WTC11 (cell line): ENCODE results near the gene GALNT4. TPM values are rescaled to one million over a fixed set of nuclear protein-coding genes. Genes with fewer than 3 reads are reported as not detected.

Experiments used
- ATAC-seq: fragments of 200-7000 bp; cut with Tn5 transposase; 2 replicates; pipeline ENCODE4 v1.10.0; 2021; ENCODE audit warnings: mild to moderate bottlenecking, moderate library complexity
- CTCF ChIA-PET: fragments of 300-600 bp; sonication (Branson Sonifier 250); formaldehyde crosslinking; loops from one replicate; lab custom pipeline; 2021; ENCODE audit warnings: antibody characterized with exemption; lab: Charles Lee
- POLR2A ChIA-PET: fragments of 350-600 bp; sonication (Branson Sonifier 250); formaldehyde crosslinking; loops from one replicate; lab custom pipeline; 2021; ENCODE audit warnings: antibody characterized with exemption; lab: Charles Lee
- DNase-seq: peaks from one replicate; pipeline ENCODE4 v3.0.0; 2021; ENCODE audit warnings: low spot score
- H3K27ac Mint-ChIP-seq: 2 replicates; pipeline ENCODE4 v1.8.0; 2021; ENCODE audit warnings: mixed read lengths
- H3K27me3 Mint-ChIP-seq: 2 replicates; pipeline ENCODE4 v1.8.0; 2021; ENCODE audit warnings: low read depth, mild to moderate bottlenecking, moderate library complexity, mixed read lengths
- H3K36me3 Mint-ChIP-seq: 2 replicates; pipeline ENCODE4 v1.8.0; 2021; ENCODE audit warnings: mixed read lengths
- H3K4me1 Mint-ChIP-seq: 2 replicates; pipeline ENCODE4 v1.8.0; 2022; ENCODE audit warnings: mixed read lengths
- H3K4me3 Mint-ChIP-seq: 2 replicates; pipeline ENCODE4 v1.8.0; 2021; ENCODE audit warnings: mild to moderate bottlenecking, moderate library complexity, mixed read lengths
- H3K9me3 Mint-ChIP-seq: 2 replicates; pipeline ENCODE4 v1.8.0; 2021; ENCODE audit warnings: mixed read lengths
- GABPB1 ChIP-seq: sonication (generic); formaldehyde crosslinking; IDR thresholded peaks from 2 replicates; pipeline ENCODE4 v1.8.1; 2023; ENCODE audit warnings: mild to moderate bottlenecking, missing genetic modification reagents
- GRHL2 ChIP-seq: fragments of 250-450 bp; sonication (Bioruptor Pico); IDR thresholded peaks from 2 replicates; pipeline ENCODE4 v1.8.0; 2022; ENCODE audit warnings: mild to moderate bottlenecking, moderate library complexity; ENCODE audit not compliant: insufficient replicate concordance, severe bottlenecking
- HMGA2 ChIP-seq: fragments of 250-450 bp; sonication (Bioruptor Pico); IDR thresholded peaks from 2 replicates; pipeline ENCODE4 v1.4.0; 2021; ENCODE audit warnings: mild to moderate bottlenecking, moderate library complexity
- KAT7 ChIP-seq: sonication (generic); formaldehyde crosslinking; IDR thresholded peaks from 2 replicates; pipeline ENCODE4 v1.8.1; 2023; ENCODE audit warnings: missing genetic modification reagents, mild to moderate bottlenecking, borderline replicate concordance
- MXD4 ChIP-seq: fragments of 250-450 bp; sonication (Bioruptor Pico); IDR thresholded peaks from 2 replicates; pipeline ENCODE4 v1.8.0; 2021; ENCODE audit warnings: mild to moderate bottlenecking, moderate library complexity, borderline replicate concordance
- NFATC4 ChIP-seq: fragments of 250-450 bp; sonication (Bioruptor Pico); IDR thresholded peaks from 2 replicates; pipeline ENCODE4 v1.9.0; 2021; ENCODE audit warnings: mild to moderate bottlenecking
- NR1H2 ChIP-seq: sonication (generic); formaldehyde crosslinking; IDR thresholded peaks from 2 replicates; pipeline ENCODE4 v1.9.0; 2021; ENCODE audit warnings: mild to moderate bottlenecking, moderate library complexity, missing genetic modification reagents
- NR2C2 ChIP-seq: sonication (generic); formaldehyde crosslinking; IDR thresholded peaks from 2 replicates; pipeline ENCODE4 v1.8.0; 2022; ENCODE audit warnings: mild to moderate bottlenecking, missing genetic modification reagents
- OVOL2 ChIP-seq: fragments of 250-450 bp; sonication (Bioruptor Pico); IDR thresholded peaks from 2 replicates; pipeline ENCODE4 v1.9.0; 2021; ENCODE audit warnings: mild to moderate bottlenecking, borderline replicate concordance
- SMAD3 ChIP-seq: sonication (generic); formaldehyde crosslinking; IDR thresholded peaks from 2 replicates; pipeline ENCODE4 v1.8.0; 2022; ENCODE audit warnings: missing genetic modification reagents, mild to moderate bottlenecking, borderline replicate concordance
- TEAD1 ChIP-seq: sonication (generic); formaldehyde crosslinking; IDR thresholded peaks from 2 replicates; pipeline ENCODE4 v1.8.0; 2022; ENCODE audit warnings: mild to moderate bottlenecking, missing genetic modification reagents
- ZNF219 ChIP-seq: sonication (generic); formaldehyde crosslinking; IDR thresholded peaks from 2 replicates; pipeline ENCODE4 v1.8.0; 2023; ENCODE audit warnings: missing genetic modification reagents, mild to moderate bottlenecking, borderline replicate concordance
- ZNF263 ChIP-seq: sonication (generic); formaldehyde crosslinking; IDR thresholded peaks from 2 replicates; pipeline ENCODE4 v1.8.1; 2022; ENCODE audit warnings: low read depth, mild to moderate bottlenecking, moderate library complexity, missing genetic modification reagents
- ZNF423 ChIP-seq: fragments of 250-450 bp; sonication (Bioruptor Pico); IDR thresholded peaks from 2 replicates; pipeline ENCODE4 v2.1.2; 2022; ENCODE audit warnings: mild to moderate bottlenecking, moderate library complexity
- total RNA-seq: library from RNA; stranded (reverse); gene quantifications from 3 replicates; pipeline ENCODE4 v1.2.3, GENCODE V29; 2021
- TF ChIP-seq, protein P1 (sequence below): sonication (generic); formaldehyde crosslinking; IDR thresholded peaks from 2 replicates; pipeline ENCODE4 v1.8.0; 2022; ENCODE audit warnings: mild to moderate bottlenecking, missing genetic modification reagents
- TF ChIP-seq, protein P2 (sequence below): sonication (generic); formaldehyde crosslinking; IDR thresholded peaks from 2 replicates; pipeline ENCODE4 v1.8.0; 2022; ENCODE audit warnings: mild to moderate bottlenecking, missing genetic modification reagents
- TF ChIP-seq, protein P3 (sequence below): fragments of 250-450 bp; sonication (Bioruptor Pico); IDR thresholded peaks from 2 replicates; pipeline ENCODE4 v1.9.0; 2021; ENCODE audit warnings: mild to moderate bottlenecking
- TF ChIP-seq, protein P4 (sequence below): sonication (generic); formaldehyde crosslinking; IDR thresholded peaks from 2 replicates; pipeline ENCODE4 v1.8.0; 2022; ENCODE audit warnings: mild to moderate bottlenecking, missing genetic modification reagents
- TF ChIP-seq, protein P5 (sequence below): fragments of 250-450 bp; sonication (Bioruptor Pico); IDR thresholded peaks from 2 replicates; pipeline ENCODE4 v1.8.0; 2021; ENCODE audit warnings: mild to moderate bottlenecking
- TF ChIP-seq, protein P6 (sequence below): sonication (generic); formaldehyde crosslinking; IDR thresholded peaks from 2 replicates; pipeline ENCODE4 v1.8.1; 2023; ENCODE audit warnings: mild to moderate bottlenecking, missing genetic modification reagents
- TF ChIP-seq, protein P7 (sequence below): fragments of 250-450 bp; sonication (Bioruptor Pico); IDR thresholded peaks from 2 replicates; pipeline ENCODE4 v2.1.2; 2022; ENCODE audit warnings: mild to moderate bottlenecking, moderate library complexity
- TF ChIP-seq, protein P8 (sequence below): fragments of 250-450 bp; sonication (Bioruptor Pico); IDR thresholded peaks from 2 replicates; pipeline ENCODE4 v1.9.0; 2021; ENCODE audit warnings: mild to moderate bottlenecking
- TF ChIP-seq, protein P9 (sequence below): sonication (generic); formaldehyde crosslinking; IDR thresholded peaks from 2 replicates; pipeline ENCODE4 v1.8.0; 2023; ENCODE audit warnings: missing genetic modification reagents

GALNT4 gene
- total RNA-seq, 1 experiment from 2014 or later, result 3.9 TPM

DNA sequence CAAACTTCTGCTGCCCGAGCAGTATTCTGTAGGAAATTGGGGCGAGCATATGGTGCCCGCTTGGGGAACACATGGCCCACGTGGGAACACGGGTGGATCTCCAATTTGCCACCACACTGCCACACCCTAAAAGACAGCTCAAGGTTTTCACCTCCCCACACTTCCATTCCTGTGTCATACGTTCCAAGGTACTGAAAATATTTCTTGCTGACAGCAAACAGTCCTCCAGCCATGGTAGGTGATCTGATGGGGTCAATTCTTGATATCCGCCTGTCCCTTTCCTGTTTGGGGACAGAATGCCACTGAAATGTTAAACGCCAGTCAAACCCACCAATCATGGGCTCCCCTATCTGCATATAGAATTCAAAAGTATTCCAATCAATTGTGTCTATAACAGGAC is 1.2 kb downstream of the GALNT4 start (continued):
- TF ChIP-seq, protein P1, sequence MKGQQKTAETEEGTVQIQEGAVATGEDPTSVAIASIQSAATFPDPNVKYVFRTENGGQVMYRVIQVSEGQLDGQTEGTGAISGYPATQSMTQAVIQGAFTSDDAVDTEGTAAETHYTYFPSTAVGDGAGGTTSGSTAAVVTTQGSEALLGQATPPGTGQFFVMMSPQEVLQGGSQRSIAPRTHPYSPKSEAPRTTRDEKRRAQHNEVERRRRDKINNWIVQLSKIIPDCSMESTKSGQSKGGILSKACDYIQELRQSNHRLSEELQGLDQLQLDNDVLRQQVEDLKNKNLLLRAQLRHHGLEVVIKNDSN (CRISPR knock-in tag), result no peak
- TF ChIP-seq NR1H2 (CRISPR knock-in tag), result no peak
- no peak for TF ChIP-seq GABPB1 (CRISPR knock-in tag)
- no peak for TF ChIP-seq KAT7 (CRISPR knock-in tag)
- TF ChIP-seq, protein P2, sequence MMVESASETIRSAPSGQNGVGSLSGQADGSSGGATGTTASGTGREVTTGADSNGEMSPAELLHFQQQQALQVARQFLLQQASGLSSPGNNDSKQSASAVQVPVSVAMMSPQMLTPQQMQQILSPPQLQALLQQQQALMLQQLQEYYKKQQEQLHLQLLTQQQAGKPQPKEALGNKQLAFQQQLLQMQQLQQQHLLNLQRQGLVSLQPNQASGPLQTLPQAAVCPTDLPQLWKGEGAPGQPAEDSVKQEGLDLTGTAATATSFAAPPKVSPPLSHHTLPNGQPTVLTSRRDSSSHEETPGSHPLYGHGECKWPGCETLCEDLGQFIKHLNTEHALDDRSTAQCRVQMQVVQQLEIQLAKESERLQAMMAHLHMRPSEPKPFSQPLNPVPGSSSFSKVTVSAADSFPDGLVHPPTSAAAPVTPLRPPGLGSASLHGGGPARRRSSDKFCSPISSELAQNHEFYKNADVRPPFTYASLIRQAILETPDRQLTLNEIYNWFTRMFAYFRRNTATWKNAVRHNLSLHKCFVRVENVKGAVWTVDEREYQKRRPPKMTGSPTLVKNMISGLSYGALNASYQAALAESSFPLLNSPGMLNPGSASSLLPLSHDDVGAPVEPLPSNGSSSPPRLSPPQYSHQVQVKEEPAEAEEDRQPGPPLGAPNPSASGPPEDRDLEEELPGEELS, result no peak
- TF ChIP-seq ZNF423 (CRISPR knock-in tag), result no peak
- TF ChIP-seq NR2C2 (CRISPR knock-in tag), result no peak
- no peak for TF ChIP-seq ZNF219
- no peak for TF ChIP-seq HMGA2 (CRISPR knock-in tag)
- TF ChIP-seq OVOL2 (CRISPR knock-in tag), result no peak
- TF ChIP-seq, protein P3, sequence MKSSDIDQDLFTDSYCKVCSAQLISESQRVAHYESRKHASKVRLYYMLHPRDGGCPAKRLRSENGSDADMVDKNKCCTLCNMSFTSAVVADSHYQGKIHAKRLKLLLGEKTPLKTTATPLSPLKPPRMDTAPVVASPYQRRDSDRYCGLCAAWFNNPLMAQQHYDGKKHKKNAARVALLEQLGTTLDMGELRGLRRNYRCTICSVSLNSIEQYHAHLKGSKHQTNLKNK, result no peak
- TF ChIP-seq, protein P4, sequence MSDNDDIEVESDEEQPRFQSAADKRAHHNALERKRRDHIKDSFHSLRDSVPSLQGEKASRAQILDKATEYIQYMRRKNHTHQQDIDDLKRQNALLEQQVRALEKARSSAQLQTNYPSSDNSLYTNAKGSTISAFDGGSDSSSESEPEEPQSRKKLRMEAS (CRISPR knock-in tag), result no peak
- TF ChIP-seq, all 79 proteins: peak for 0

DNA sequence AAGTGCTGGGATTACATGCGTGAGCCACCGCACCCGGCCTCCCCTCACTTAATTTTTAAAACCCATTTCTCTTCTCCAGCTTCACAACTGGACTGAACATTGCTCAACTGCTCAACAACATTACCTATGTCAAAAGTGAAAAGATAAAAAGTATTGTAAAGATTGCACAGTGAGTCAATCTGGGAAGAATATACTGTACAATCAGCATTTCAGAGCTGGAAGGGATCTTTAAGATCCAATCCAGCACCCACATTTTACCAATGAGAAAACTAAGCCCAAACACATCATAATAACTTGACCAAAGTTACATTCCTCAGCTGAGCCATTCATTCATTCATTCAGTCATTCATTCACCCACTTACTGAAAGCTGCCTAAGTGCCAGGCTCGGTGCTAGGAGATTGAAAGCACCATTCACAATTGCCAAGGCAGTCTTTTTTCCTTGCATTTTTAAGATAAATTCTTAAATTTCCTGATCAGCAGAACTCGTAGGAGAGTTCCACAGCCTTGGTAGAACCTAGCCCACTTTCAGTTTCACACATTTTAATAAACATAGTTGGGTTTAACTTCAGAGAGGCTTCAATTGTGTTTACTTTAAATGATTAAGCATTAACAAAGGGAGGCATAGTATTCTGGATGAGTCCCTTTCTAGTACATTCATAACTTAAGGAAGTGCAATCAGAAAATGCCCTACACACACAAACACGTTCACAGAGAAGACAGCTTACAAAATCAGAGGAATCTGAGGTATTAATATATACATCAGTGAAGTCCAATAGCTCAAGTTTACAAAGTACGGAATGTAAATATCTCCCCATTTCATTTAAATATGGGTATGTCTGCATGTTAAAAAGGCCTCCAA is 3.0 kb downstream of the GALNT4 start:
- no peaks in the 10 kb centered on the region for H3K9me3 Mint-ChIP-seq
- peaks cover 13% of the 10 kb centered on the region for H3K36me3 Mint-ChIP-seq
- no peak overlapping the region; the same call in 1 of the 2 replicates for H3K27ac Mint-ChIP-seq
- peaks cover 23% of the 10 kb centered on the region for H3K4me1 Mint-ChIP-seq
- H3K4me3 Mint-ChIP-seq, result no peak overlapping the region
- POLR2A ChIA-PET, result interaction anchor here (0.6 kb wide), 1 partner anchor 1682 kb away, joined by 3 read pairs; no protein-coding TSS in a partner anchor
- H3K27me3 Mint-ChIP-seq, result no peaks in the 10 kb centered on the region
- DNase-seq, result no peak
- no peak for ATAC-seq
- CTCF ChIA-PET, result interaction anchor here (1.2 kb wide), 1 partner anchor 52 kb away, joined by 4 read pairs; no protein-coding TSS in a partner anchor
- TF ChIP-seq NFATC4 (CRISPR knock-in tag), result no peak
- TF ChIP-seq GRHL2 (CRISPR knock-in tag), result no peak
- TF ChIP-seq, protein P5, sequence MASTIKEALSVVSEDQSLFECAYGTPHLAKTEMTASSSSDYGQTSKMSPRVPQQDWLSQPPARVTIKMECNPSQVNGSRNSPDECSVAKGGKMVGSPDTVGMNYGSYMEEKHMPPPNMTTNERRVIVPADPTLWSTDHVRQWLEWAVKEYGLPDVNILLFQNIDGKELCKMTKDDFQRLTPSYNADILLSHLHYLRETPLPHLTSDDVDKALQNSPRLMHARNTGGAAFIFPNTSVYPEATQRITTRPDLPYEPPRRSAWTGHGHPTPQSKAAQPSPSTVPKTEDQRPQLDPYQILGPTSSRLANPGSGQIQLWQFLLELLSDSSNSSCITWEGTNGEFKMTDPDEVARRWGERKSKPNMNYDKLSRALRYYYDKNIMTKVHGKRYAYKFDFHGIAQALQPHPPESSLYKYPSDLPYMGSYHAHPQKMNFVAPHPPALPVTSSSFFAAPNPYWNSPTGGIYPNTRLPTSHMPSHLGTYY (CRISPR knock-in tag), result no peak
- no peak for TF ChIP-seq TEAD1
- TF ChIP-seq, protein P6, sequence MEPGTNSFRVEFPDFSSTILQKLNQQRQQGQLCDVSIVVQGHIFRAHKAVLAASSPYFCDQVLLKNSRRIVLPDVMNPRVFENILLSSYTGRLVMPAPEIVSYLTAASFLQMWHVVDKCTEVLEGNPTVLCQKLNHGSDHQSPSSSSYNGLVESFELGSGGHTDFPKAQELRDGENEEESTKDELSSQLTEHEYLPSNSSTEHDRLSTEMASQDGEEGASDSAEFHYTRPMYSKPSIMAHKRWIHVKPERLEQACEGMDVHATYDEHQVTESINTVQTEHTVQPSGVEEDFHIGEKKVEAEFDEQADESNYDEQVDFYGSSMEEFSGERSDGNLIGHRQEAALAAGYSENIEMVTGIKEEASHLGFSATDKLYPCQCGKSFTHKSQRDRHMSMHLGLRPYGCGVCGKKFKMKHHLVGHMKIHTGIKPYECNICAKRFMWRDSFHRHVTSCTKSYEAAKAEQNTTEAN, result no peak
- no peak for TF ChIP-seq HMGA2 (CRISPR knock-in tag)
- TF ChIP-seq GABPB1 (CRISPR knock-in tag), result no peak
- TF ChIP-seq SMAD3 (CRISPR knock-in tag), result no peak
- TF ChIP-seq, protein P3, result no peak
- TF ChIP-seq, protein P7, sequence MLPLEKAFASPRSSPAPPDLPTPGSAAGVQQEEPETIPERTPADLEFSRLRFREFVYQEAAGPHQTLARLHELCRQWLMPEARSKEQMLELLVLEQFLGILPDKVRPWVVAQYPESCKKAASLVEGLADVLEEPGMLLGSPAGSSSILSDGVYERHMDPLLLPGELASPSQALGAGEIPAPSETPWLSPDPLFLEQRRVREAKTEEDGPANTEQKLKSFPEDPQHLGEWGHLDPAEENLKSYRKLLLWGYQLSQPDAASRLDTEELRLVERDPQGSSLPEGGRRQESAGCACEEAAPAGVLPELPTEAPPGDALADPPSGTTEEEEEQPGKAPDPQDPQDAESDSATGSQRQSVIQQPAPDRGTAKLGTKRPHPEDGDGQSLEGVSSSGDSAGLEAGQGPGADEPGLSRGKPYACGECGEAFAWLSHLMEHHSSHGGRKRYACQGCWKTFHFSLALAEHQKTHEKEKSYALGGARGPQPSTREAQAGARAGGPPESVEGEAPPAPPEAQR (CRISPR knock-in tag), result no peak
- no peak for TF ChIP-seq ZNF263 (CRISPR knock-in tag)
- TF ChIP-seq, protein P8, sequence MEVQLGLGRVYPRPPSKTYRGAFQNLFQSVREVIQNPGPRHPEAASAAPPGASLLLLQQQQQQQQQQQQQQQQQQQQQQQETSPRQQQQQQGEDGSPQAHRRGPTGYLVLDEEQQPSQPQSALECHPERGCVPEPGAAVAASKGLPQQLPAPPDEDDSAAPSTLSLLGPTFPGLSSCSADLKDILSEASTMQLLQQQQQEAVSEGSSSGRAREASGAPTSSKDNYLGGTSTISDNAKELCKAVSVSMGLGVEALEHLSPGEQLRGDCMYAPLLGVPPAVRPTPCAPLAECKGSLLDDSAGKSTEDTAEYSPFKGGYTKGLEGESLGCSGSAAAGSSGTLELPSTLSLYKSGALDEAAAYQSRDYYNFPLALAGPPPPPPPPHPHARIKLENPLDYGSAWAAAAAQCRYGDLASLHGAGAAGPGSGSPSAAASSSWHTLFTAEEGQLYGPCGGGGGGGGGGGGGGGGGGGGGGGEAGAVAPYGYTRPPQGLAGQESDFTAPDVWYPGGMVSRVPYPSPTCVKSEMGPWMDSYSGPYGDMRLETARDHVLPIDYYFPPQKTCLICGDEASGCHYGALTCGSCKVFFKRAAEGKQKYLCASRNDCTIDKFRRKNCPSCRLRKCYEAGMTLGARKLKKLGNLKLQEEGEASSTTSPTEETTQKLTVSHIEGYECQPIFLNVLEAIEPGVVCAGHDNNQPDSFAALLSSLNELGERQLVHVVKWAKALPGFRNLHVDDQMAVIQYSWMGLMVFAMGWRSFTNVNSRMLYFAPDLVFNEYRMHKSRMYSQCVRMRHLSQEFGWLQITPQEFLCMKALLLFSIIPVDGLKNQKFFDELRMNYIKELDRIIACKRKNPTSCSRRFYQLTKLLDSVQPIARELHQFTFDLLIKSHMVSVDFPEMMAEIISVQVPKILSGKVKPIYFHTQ (CRISPR knock-in tag), result no peak
- TF ChIP-seq, protein P9, sequence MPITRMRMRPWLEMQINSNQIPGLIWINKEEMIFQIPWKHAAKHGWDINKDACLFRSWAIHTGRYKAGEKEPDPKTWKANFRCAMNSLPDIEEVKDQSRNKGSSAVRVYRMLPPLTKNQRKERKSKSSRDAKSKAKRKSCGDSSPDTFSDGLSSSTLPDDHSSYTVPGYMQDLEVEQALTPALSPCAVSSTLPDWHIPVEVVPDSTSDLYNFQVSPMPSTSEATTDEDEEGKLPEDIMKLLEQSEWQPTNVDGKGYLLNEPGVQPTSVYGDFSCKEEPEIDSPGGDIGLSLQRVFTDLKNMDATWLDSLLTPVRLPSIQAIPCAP (CRISPR knock-in tag), result no peak
- TF ChIP-seq ZNF219, result no peak
- TF ChIP-seq MXD4 (CRISPR knock-in tag), result no peak
